RWPE1 (cell line): Measurements from ENCODE around the gene MTFP1.

Source experiments
- CTCF ChIA-PET: fragments of 350-600 bp; sonication (Branson Sonifier 250); formaldehyde crosslinking; extraction: SDS; loops from one replicate; lab custom pipeline; 2021; lab: Yijun Ruan, JAX
- POLR2A ChIA-PET: fragments of 400-600 bp; formaldehyde crosslinking; extraction: SDS; loops from one replicate; lab custom pipeline; 2020; ENCODE audit warnings: antibody characterized with exemption; ENCODE audit not compliant: low non-redundant PET; lab: Yijun Ruan, JAX
- DNase-seq: peaks from one replicate; pipeline ENCODE4 v3.0.0; 2012; ENCODE audit warnings: low spot score
- H3K27ac ChIP-seq: fragments of 450-650 bp; 2 replicates; pipeline ENCODE4 v1.5.1; 2017
- TF ChIP-seq, protein P1 (sequence below): fragments of 450-650 bp; conservative IDR thresholded peaks from 2 replicates; pipeline ENCODE4 v1.5.1; 2017; ENCODE audit warnings: low read depth, mild to moderate bottlenecking

Gene MTFP1

DNA sequence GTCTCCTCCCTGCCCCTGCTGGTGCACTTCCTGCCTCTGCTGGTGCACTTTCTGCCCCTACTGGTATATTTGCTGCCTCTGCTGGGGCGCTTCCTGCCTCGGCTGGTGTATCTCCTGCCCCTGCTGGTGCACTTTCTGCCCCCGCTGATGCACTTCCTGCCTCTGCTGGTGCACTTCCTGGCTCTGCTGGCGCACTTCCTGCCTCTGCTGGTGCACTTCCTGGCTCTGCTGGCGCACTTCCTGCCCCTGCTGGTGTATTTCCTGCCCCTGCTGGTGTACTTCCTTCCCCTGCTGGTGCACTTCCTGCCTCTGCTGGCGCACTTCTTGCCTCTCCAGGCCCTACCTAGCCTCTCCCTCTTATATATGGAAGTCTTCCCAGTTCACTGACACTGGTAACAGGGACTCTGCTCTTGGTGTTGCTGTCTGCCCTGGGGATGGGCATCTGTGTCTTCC lies 10.1 kb downstream of the MTFP1 start:
- POLR2A ChIA-PET, result no interaction called here
- DNase-seq, result no peak
- H3K27ac ChIP-seq, result peak overlapping the region; percentile 54
- TF ChIP-seq, protein P1, sequence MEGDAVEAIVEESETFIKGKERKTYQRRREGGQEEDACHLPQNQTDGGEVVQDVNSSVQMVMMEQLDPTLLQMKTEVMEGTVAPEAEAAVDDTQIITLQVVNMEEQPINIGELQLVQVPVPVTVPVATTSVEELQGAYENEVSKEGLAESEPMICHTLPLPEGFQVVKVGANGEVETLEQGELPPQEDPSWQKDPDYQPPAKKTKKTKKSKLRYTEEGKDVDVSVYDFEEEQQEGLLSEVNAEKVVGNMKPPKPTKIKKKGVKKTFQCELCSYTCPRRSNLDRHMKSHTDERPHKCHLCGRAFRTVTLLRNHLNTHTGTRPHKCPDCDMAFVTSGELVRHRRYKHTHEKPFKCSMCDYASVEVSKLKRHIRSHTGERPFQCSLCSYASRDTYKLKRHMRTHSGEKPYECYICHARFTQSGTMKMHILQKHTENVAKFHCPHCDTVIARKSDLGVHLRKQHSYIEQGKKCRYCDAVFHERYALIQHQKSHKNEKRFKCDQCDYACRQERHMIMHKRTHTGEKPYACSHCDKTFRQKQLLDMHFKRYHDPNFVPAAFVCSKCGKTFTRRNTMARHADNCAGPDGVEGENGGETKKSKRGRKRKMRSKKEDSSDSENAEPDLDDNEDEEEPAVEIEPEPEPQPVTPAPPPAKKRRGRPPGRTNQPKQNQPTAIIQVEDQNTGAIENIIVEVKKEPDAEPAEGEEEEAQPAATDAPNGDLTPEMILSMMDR, result no peak
- CTCF ChIA-PET, result interaction anchor here (0.6 kb wide), 1 partner anchor 8 kb away, joined by 4 read pairs; no protein-coding TSS in a partner anchor

DNA sequence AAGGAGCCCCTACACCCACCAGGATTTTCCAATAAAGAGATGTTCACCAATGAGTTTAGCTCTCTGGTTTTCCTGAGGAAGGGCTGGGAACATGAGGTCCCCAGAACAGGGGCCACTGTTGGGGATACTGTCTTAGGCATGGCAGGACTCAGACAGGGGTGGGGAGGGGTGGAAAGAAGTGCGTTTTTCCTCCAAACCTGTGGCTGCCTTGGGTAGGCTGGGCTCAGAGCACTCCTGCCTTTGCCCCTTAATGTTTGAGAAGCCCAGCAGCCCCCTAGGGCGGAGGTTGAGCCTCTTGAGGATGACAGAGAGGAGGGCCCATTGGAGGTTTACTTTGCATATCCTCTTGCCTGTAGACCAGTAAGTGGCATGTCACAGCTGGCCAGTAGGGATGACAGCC lies 10.6 kb downstream of the MTFP1 start:
- peak overlapping the region; percentile 54 for H3K27ac ChIP-seq
- POLR2A ChIA-PET, result no interaction called here
- CTCF ChIA-PET, result interaction anchor here (0.6 kb wide), 1 partner anchor 8 kb away, joined by 4 read pairs; no protein-coding TSS in a partner anchor
- no peak for DNase-seq
- TF ChIP-seq, protein P1, result no peak

DNA sequence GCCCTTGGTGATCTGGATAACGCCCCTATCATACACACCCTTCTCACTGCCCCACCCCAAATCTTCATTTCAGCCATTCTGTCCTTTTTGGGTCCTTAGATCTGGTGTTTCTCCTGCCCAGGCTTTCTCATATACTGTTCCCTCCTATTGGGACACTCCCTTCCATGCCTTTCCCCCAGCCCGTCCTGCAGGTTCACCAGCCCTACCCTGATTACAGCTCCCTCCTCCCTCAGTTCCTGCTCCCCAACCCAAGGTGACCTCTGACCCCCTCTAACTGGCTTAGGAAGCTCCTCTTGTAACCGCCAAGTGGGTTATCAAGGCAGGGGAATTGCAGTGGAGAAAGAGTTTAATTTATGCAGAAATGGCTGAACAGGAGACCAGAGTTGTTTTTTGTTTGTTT lies 13.0 kb downstream of the MTFP1 start:
- TF ChIP-seq, protein P1, result no peak
- no peak overlapping the region for H3K27ac ChIP-seq
- DNase-seq, result no peak
- ChIA-PET POLR2A (no interaction called here), CTCF (no interaction called here)

DNA sequence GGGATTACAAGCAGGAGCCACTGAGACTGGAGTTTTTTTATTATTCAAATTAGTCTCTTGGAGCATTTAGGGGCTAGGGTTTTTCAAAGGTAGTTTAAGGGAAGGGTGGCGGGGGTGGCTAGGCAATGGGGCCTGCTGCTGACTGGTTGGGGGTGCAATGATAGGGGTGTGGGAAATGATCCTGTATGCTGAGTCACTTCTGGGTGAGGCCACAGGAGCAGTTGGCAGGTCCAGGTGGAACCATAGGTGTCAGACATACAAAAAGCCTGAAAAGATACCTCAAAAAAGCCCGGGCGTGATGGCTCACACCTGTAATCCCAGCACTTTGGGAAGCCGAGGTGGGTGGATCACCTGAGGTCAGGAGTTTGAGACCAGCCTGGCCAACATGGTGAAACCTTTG lies 13.7 kb downstream of the MTFP1 start:
- TF ChIP-seq, protein P1, result no peak
- POLR2A ChIA-PET, result no interaction called here
- DNase-seq, result no peak
- H3K27ac ChIP-seq, result no peak overlapping the region
- CTCF ChIA-PET, result no interaction called here

DNA sequence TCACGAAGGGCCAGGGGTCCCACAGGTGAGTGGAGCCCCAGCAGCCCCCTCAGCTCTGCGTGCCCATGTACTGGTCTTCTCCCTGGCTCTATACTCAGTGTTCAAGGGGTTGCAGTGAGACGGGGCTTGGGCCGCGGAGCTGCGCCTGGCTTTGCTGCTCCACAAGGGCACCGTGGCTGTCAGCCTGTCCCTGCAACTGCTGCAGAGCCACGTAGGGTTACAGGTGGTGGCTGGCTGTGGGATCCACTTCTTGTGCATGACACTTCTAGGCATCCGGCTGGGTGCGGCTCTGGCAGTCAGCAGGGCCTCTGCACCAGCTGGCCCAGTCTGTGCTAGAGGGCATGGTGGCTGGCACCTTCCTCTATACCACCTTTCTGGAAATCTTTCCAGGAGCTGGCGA lies 14.3 kb downstream of the MTFP1 start:
- no peak overlapping the region for H3K27ac ChIP-seq
- ChIA-PET POLR2A (no interaction called here), CTCF (no interaction called here)
- DNase-seq, result no peak
- TF ChIP-seq, protein P1, result no peak

DNA sequence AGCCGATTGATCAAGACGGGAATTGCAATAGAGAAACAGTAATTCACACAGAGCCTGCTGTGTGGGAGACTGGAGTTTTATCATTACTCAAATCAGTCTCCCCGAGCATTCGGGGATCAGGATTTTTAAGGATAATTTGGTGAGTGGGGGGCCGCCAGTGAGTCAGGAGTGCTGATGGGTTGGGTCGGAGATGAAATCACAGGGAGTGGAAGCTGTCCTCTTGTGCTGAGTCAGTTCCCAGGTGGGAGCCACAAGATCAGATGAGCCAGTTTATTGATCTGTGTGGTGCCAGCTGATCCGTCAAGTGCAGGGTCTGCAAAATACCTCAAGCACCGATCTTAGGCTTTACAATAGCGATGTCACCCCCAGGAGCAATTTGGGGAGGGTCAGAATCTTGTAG lies 15.5 kb downstream of the MTFP1 start:
- ChIA-PET CTCF (interaction anchor here (0.7 kb wide), 1 partner anchor 360 kb away, joined by 4 read pairs; no protein-coding TSS in a partner anchor), POLR2A (no interaction called here)
- no peak overlapping the region for H3K27ac ChIP-seq
- DNase-seq, result no peak
- TF ChIP-seq, protein P1, result no peak
